Spleen (tissue), 7 donors: ENCODE data around the gene GJC2.

Experiments
- POLR2A ChIP-seq, 3 donors: fragments of 450-650 bp; IDR thresholded peaks; one replicate each; pipeline ENCODE4 v1.5.1; 2017; ENCODE audit warnings: antibody characterized with exemption in 3 of 3, mild to moderate bottlenecking in 1 of 3
- POLR2AphosphoS5 ChIP-seq, 3 donors: sonication (generic); formaldehyde crosslinking; IDR thresholded peaks; one replicate each; pipeline ENCODE4 v1.5.1; 2017; ENCODE audit warnings: antibody characterized with exemption in 3 of 3
- TF ChIP-seq, protein P1 (sequence below), 11 experiments: fragments of 200-600 bp in 7 of 11; fragments of 450-650 bp in 4 of 11; sonication (generic) in 4 of 11; IDR thresholded peaks in 8 of 11; conservative IDR thresholded peaks in 3 of 11; 1 replicate in 7 of 11; 2 replicates in 4 of 11; pipeline versions ENCODE4 v1.4.0 to v1.8.0; 2016 to 2021; ENCODE audit warnings: antibody characterized with exemption in 11 of 11, inconsistent platforms in 4 of 11, mild to moderate bottlenecking in 1 of 11
- donor health status: DM: no; HTN: no; CAD: no; lungs with moderate emphysema.
- donor health status: DM: no; HTN: no; CAD: no.
- donor health status: DM: no; HTN: no; CAD: no.

DNA sequence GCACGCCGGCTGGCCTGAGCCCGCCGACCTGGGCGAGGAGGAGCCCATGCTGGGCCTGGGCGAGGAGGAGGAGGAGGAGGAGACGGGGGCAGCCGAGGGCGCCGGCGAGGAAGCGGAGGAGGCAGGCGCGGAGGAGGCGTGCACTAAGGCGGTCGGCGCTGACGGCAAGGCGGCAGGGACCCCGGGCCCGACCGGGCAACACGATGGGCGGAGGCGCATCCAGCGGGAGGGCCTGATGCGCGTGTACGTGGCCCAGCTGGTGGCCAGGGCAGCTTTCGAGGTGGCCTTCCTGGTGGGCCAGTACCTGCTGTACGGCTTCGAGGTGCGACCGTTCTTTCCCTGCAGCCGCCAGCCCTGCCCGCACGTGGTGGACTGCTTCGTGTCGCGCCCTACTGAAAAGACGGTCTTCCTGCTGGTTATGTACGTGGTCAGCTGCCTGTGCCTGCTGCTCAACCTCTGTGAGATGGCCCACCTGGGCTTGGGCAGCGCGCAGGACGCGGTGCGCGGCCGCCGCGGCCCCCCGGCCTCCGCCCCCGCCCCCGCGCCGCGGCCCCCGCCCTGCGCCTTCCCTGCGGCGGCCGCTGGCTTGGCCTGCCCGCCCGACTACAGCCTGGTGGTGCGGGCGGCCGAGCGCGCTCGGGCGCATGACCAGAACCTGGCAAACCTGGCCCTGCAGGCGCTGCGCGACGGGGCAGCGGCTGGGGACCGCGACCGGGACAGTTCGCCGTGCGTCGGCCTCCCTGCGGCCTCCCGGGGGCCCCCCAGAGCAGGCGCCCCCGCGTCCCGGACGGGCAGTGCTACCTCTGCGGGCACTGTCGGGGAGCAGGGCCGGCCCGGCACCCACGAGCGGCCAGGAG lies 8.6 kb downstream of the GJC2 start:
- TF ChIP-seq, protein P1, sequence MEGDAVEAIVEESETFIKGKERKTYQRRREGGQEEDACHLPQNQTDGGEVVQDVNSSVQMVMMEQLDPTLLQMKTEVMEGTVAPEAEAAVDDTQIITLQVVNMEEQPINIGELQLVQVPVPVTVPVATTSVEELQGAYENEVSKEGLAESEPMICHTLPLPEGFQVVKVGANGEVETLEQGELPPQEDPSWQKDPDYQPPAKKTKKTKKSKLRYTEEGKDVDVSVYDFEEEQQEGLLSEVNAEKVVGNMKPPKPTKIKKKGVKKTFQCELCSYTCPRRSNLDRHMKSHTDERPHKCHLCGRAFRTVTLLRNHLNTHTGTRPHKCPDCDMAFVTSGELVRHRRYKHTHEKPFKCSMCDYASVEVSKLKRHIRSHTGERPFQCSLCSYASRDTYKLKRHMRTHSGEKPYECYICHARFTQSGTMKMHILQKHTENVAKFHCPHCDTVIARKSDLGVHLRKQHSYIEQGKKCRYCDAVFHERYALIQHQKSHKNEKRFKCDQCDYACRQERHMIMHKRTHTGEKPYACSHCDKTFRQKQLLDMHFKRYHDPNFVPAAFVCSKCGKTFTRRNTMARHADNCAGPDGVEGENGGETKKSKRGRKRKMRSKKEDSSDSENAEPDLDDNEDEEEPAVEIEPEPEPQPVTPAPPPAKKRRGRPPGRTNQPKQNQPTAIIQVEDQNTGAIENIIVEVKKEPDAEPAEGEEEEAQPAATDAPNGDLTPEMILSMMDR (IDR thresholded peaks at IDR 0.05 in 8 of 11, conservative IDR thresholded peaks at IDR 0.05 in 3 of 11) = no peak
- TF ChIP-seq POLR2AphosphoS5 (IDR thresholded peaks at IDR 0.05) (peak in 1 of 3 donors; percentile 37), POLR2A (IDR thresholded peaks at IDR 0.05) (no peak)
